HL-60 (cell line): ENCODE measurements around the gene C2orf69.
A peak's percentile ranks its signal among the peaks of the same experiment; 100 is the strongest.

ENCODE experiments used
- DNase-seq, 2 experiments: peaks; one replicate each; pipeline ENCODE4 v3.0.0-alpha.2; 2010 to 2020; ENCODE audit warnings: low read depth in 1 of 2, low spot score in 1 of 2
- H3K27ac ChIP-seq: fragments of 250-450 bp; sonication (Bioruptor Pico); replicated peaks from 2 replicates; pipeline ENCODE4 v1.5.1; 2020; ENCODE audit warnings: mild to moderate bottlenecking, moderate library complexity
- H3K27me3 ChIP-seq: fragments of 250-450 bp; sonication (Bioruptor Pico); 2 replicates; pipeline ENCODE4 v1.5.1; 2021; ENCODE audit warnings: mild to moderate bottlenecking, moderate library complexity; ENCODE audit not compliant: insufficient read depth, poor library complexity, severe bottlenecking
- H3K4me3 ChIP-seq: replicated peaks from 2 replicates; pipeline ENCODE4 v1.5.1; 2011; ENCODE audit warnings: mild to moderate bottlenecking, control low read depth, low read length; ENCODE audit not compliant: insufficient read depth
- GABPA ChIP-seq: IDR thresholded peaks from 2 replicates; pipeline ENCODE4 v1.6.1; 2012; ENCODE audit warnings: low read depth
- POLR2AphosphoS5 ChIP-seq: IDR thresholded peaks from 2 replicates; pipeline ENCODE4 v1.6.1; 2012; ENCODE audit warnings: low read depth
- SPI1 ChIP-seq: IDR thresholded peaks from 2 replicates; pipeline ENCODE4 v1.6.1; 2012; ENCODE audit warnings: low read depth, mild to moderate bottlenecking, borderline replicate concordance
- TF ChIP-seq, protein P1 (sequence below): IDR thresholded peaks from 2 replicates; pipeline ENCODE4 v1.6.1; 2012; ENCODE audit warnings: low read depth; ENCODE audit not compliant: insufficient replicate concordance
- TF ChIP-seq, protein P2 (sequence below): IDR thresholded peaks from one replicate; pipeline ENCODE4 v1.5.1; 2011; ENCODE audit warnings: low read length, control low read depth, inconsistent platforms; ENCODE audit not compliant: insufficient read depth

The C2orf69 gene

DNA sequence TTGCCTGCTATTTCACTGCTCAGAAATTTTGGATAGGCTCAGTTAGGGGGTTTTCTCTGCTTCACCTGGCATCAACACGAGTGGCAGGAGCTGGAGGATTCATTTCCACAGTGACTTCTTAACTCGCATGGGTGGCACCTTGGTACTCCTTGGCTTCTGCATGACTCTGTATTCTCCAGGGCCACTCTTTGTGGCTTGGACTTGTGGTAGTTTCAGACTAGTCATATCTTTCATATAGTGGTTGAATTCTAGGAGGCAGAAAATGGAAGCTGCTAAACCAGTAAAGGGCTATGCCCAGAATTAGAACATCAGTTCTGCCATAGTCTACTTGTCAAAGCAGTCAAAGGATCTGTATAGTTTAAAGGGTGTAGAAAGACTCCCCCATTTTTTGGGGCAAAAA, 51.1 kb downstream of the C2orf69 start:
- Histone ChIP-seq H3K27ac (no peak overlapping the region), H3K27me3 (no peaks in the 10 kb centered on the region), H3K4me3 (no peak overlapping the region)
- no peak for DNase-seq
- TF ChIP-seq, protein P1, sequence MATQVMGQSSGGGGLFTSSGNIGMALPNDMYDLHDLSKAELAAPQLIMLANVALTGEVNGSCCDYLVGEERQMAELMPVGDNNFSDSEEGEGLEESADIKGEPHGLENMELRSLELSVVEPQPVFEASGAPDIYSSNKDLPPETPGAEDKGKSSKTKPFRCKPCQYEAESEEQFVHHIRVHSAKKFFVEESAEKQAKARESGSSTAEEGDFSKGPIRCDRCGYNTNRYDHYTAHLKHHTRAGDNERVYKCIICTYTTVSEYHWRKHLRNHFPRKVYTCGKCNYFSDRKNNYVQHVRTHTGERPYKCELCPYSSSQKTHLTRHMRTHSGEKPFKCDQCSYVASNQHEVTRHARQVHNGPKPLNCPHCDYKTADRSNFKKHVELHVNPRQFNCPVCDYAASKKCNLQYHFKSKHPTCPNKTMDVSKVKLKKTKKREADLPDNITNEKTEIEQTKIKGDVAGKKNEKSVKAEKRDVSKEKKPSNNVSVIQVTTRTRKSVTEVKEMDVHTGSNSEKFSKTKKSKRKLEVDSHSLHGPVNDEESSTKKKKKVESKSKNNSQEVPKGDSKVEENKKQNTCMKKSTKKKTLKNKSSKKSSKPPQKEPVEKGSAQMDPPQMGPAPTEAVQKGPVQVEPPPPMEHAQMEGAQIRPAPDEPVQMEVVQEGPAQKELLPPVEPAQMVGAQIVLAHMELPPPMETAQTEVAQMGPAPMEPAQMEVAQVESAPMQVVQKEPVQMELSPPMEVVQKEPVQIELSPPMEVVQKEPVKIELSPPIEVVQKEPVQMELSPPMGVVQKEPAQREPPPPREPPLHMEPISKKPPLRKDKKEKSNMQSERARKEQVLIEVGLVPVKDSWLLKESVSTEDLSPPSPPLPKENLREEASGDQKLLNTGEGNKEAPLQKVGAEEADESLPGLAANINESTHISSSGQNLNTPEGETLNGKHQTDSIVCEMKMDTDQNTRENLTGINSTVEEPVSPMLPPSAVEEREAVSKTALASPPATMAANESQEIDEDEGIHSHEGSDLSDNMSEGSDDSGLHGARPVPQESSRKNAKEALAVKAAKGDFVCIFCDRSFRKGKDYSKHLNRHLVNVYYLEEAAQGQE, result no peak
- no peak for TF ChIP-seq SPI1
- no peak for TF ChIP-seq GABPA
- TF ChIP-seq, protein P2, sequence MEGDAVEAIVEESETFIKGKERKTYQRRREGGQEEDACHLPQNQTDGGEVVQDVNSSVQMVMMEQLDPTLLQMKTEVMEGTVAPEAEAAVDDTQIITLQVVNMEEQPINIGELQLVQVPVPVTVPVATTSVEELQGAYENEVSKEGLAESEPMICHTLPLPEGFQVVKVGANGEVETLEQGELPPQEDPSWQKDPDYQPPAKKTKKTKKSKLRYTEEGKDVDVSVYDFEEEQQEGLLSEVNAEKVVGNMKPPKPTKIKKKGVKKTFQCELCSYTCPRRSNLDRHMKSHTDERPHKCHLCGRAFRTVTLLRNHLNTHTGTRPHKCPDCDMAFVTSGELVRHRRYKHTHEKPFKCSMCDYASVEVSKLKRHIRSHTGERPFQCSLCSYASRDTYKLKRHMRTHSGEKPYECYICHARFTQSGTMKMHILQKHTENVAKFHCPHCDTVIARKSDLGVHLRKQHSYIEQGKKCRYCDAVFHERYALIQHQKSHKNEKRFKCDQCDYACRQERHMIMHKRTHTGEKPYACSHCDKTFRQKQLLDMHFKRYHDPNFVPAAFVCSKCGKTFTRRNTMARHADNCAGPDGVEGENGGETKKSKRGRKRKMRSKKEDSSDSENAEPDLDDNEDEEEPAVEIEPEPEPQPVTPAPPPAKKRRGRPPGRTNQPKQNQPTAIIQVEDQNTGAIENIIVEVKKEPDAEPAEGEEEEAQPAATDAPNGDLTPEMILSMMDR, result no peak
- no peak for TF ChIP-seq POLR2AphosphoS5

DNA sequence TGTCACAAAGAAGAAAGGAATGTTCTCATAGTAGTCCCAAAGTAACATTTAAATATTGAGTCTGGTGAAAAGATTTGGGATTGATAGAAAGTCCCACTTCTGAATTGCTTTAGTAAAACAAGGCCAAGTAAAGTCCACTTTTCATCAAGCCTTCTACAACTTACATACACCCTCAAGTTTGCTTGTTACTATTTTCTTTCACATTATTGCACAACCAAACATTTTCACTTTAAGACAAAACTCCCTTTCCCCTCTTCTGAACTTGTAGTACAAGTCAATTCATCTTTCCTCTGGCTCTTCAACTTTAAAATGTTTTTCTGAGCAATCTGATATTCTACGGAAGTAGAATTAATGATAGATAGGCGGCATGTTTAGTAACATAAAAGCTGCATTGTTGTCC, 55.3 kb downstream of the C2orf69 start:
- Histone ChIP-seq H3K27me3 (no peaks in the 10 kb centered on the region), H3K4me3 (no peak overlapping the region), H3K27ac (no peak overlapping the region)
- no peak for TF ChIP-seq GABPA
- no peak for TF ChIP-seq POLR2AphosphoS5
- TF ChIP-seq, protein P2, result no peak
- TF ChIP-seq SPI1, result no peak
- TF ChIP-seq, protein P1, result no peak
- no peak for DNase-seq

DNA sequence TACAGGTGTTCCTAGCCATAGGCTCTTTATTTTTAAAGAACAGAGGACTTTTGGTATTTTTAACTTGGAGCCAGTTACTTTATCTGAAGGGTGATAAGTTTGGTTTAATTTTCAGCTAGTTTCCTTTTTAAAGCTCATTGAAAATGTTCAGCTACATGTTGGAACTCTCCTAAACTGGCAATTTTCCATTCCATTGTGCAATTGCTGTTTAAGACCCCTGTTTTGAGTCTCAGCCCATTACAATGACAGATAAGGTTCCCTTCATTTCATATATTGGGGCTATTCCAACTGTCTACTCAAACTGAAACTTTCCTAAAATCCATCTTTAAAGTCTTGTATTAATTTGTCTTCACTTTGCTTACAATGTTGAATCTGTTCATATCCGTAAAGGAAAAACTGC, 55.9 kb downstream of the C2orf69 start:
- H3K4me3 ChIP-seq, result no peak overlapping the region
- no peaks in the 10 kb centered on the region for H3K27me3 ChIP-seq
- H3K27ac ChIP-seq, result no peak overlapping the region
- TF ChIP-seq, protein P1, result no peak
- DNase-seq, result no peak

DNA sequence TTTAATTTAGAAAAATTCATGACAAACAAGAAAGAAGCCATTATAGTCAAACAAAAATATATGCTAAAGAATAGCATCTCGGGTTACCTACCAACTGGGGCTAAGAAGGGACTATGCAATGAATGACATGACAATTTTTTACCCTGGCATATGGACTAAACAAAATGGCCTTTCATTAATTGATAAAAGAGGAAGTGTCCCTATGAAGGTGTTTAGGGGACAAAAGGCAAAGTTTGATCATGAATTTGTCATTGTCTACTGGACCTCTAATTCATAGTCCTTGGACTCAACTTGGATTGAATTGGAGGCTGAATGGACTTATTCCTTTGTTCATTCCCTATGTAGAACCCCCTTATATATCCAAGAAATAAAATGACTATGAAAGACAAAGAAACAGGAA, 57.0 kb downstream of the C2orf69 start:
- Histone ChIP-seq H3K27ac (no peak overlapping the region), H3K4me3 (no peak overlapping the region), H3K27me3 (no peaks in the 10 kb centered on the region)
- TF ChIP-seq GABPA, result no peak
- TF ChIP-seq SPI1, result peak; percentile 69; the same call in 1 of the 2 replicates
- TF ChIP-seq POLR2AphosphoS5, result no peak
- DNase-seq, result no peak
